HuH-7 (cell line): Measurements from ENCODE around the gene CCDC182.

Experiments used
- DNase-seq: peaks from one replicate; pipeline ENCODE4 v3.0.0; 2011; ENCODE audit warnings: low spot score

Gene CCDC182

GRCh38 chr17:57745242-57745641, at the start of gene CCDC182:
Gene CCDC182, minus strand, starts transcription at chr17:57745299. Its CDS starts 27 bp downstream, at chr17:57745272.
- no peak for DNase-seq

- DNase-seq = no peak
These were observed 49.7 kb upstream of the CCDC182 start for GRCh38 chr17:57794841-57795240.

GRCh38 chr17:57788725-57789124, 43.6 kb upstream of the CCDC182 start:
- no peak for DNase-seq

GRCh38 chr17:57785022-57785421, 39.9 kb upstream of the CCDC182 start:
- no peak for DNase-seq

- DNase-seq = no peak
These were observed 39.3 kb upstream of the CCDC182 start for GRCh38 chr17:57784226-57784895.

GRCh38 chr17:57783338-57783742, 38.2 kb upstream of the CCDC182 start:
- DNase-seq = peak; percentile 87

GRCh38 chr17:57782647-57783337, 37.7 kb upstream of the CCDC182 start:
- no peak for DNase-seq

GRCh38 chr17:57782062-57782490, 37.0 kb upstream of the CCDC182 start:
- no peak for DNase-seq

GRCh38 chr17:57781386-57782061, 36.4 kb upstream of the CCDC182 start:
- DNase-seq = no peak

- DNase-seq = no peak
These were observed 34.6 kb upstream of the CCDC182 start for GRCh38 chr17:57779706-57780105.

GRCh38 chr17:57778306-57778705, 33.2 kb upstream of the CCDC182 start:
- no peak for DNase-seq

- DNase-seq = no peak
These were observed 31.3 kb upstream of the CCDC182 start for GRCh38 chr17:57776366-57776765.

GRCh38 chr17:57774872-57775271, 29.8 kb upstream of the CCDC182 start:
- no peak for DNase-seq

- DNase-seq = no peak
These were observed 28.5 kb upstream of the CCDC182 start for GRCh38 chr17:57773557-57773956.

GRCh38 chr17:57772774-57773173, 27.7 kb upstream of the CCDC182 start:
- DNase-seq = no peak

- no peak for DNase-seq
These were observed 22.5 kb upstream of the CCDC182 start for GRCh38 chr17:57767561-57767960.

- DNase-seq = no peak
These were observed 21.3 kb upstream of the CCDC182 start for GRCh38 chr17:57766318-57766943.

GRCh38 chr17:57762452-57763395, 17.6 kb upstream of the CCDC182 start:
- no peak for DNase-seq

- no peak for DNase-seq
These were observed 16.8 kb upstream of the CCDC182 start for GRCh38 chr17:57761887-57762286.

- DNase-seq = no peak
These were observed 14.9 kb upstream of the CCDC182 start for GRCh38 chr17:57760046-57760445.

GRCh38 chr17:57758654-57759053, 13.6 kb upstream of the CCDC182 start:
- DNase-seq = no peak

GRCh38 chr17:57757735-57758134, 12.6 kb upstream of the CCDC182 start:
- DNase-seq = no peak
